Measurements from ENCODE around the gene GBF1. TPM values are rescaled to one million over a fixed set of nuclear protein-coding genes. Genes with fewer than 3 reads are reported as not detected.

Gene GBF1
- total RNA-seq, 6 experiments from 2014 or later: 22.6 to 27.2 (median 23.7) TPM

DNA sequence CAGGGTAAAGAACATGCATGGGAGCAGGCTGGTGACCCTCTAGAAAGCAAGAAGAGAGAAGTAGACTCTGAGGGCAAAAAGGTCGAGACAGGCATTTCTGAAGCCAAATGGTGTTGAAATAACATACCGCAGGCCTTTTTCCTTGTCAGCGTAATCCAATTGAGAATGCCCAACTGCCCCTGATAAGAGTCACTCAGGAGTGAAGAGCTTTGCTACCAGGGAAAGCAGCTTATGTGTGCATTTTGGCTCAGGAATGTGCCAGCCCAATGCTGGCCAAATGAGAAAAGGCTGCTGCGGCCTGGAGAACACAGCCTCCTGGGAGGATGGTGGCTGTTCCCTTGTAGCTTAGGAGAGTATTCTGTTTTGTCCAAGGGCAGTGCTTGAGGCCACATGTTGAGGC is 88.8 kb downstream of the GBF1 start:
- peak in 2 of 4 donors; percentile 19 to 49 for ATAC-seq
- Histone ChIP-seq H3K36me3 (peaks cover 0 to 2% (median 0%) of the 10 kb centered on the region in 4 donors), H3K27me3 (no peaks in the 10 kb centered on the region), H3K4me1 (no peaks in the 10 kb centered on the region), H3K4me3 (no peak overlapping the region), H3K27ac (no peak overlapping the region), H3K9me3 (no peaks in the 10 kb centered on the region)
- WGBS (ENCODE audit: insufficient coverage, low coverage, low lambda C conversion rate, missing lambda C conversion rate): 62% methylated on average over 4 of the region's 4 CpGs
- no peak for TF ChIP-seq CTCF (IDR thresholded peaks at IDR 0.05)
- intact Hi-C loops (cut with DNase I): no loop called here
- no peak for DNase-seq

GRCh38 chr10:102335184-102335583 is 89.9 kb downstream of the GBF1 start:
- DNase-seq (no peak), ATAC-seq (no peak)
- 100% methylated on average over 2 of the region's 3 CpGs for WGBS (ENCODE audit: insufficient coverage, low coverage, low lambda C conversion rate, missing lambda C conversion rate)
- Histone ChIP-seq H3K36me3 (peaks cover 0 to 2% (median 0%) of the 10 kb centered on the region in 4 donors), H3K27ac (no peak overlapping the region), H3K9me3 (no peaks in the 10 kb centered on the region), H3K27me3 (no peaks in the 10 kb centered on the region), H3K4me3 (no peak overlapping the region), H3K4me1 (no peaks in the 10 kb centered on the region)
- no peak for TF ChIP-seq POLR2A (IDR thresholded peaks at IDR 0.05)
- no peak for TF ChIP-seq CTCF (IDR thresholded peaks at IDR 0.05)
- intact Hi-C loops (cut with DNase I): no loop called here

DNA sequence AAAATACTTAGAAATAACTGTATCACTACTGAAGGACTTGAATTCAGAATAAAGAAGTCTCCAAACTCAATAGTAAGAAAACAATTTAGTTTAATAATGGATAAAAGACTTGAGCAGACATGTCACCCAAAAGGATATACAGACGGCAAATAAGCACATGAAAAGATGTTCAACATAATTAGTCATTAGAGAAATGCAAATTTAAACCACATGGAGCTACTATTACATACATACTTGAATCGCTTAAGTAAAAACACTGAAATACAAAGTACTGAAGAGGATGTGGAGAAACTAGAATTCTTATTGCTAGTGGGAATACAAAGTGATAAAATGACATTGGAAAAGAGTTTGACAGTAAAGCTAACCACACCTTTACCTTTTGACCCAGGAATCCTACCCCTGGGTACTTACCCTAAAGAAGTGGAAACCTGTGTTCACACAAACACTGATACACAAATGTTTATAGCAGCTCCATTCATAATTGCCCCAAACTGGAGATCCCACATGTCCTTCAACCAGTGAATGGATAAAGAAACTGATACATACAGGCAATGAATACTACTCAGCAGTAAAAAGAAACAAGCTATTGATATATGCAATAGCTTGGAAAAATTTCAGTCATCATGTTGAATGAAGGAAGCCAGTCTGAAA is 95.8 kb downstream of the GBF1 start:
- WGBS (ENCODE audit: insufficient coverage, low coverage, low lambda C conversion rate, missing lambda C conversion rate): 94% methylated on average over 2 of the region's 2 CpGs
- no peak for ATAC-seq
- TF ChIP-seq POLR2A (IDR thresholded peaks at IDR 0.05) (no peak), CTCF (IDR thresholded peaks at IDR 0.05) (no peak)

GRCh38 chr10:102342458-102342857 is 97.1 kb downstream of the GBF1 start:
- DNase-seq (no peak), ATAC-seq (no peak)
- Histone ChIP-seq H3K27me3 (no peaks in the 10 kb centered on the region), H3K27ac (no peak overlapping the region), H3K4me3 (no peak overlapping the region), H3K4me1 (no peaks in the 10 kb centered on the region), H3K36me3 (peaks cover 0 to 19% (median 3%) of the 10 kb centered on the region in 4 donors), H3K9me3 (no peaks in the 10 kb centered on the region)
- TF ChIP-seq CTCF (IDR thresholded peaks at IDR 0.05) (no peak), POLR2A (IDR thresholded peaks at IDR 0.05) (no peak)
- intact Hi-C loops (cut with DNase I): no loop called here
- WGBS (ENCODE audit: insufficient coverage, low coverage, low lambda C conversion rate, missing lambda C conversion rate): 77% methylated on average over 2 of the region's 2 CpGs

More for the DNA sequence above, 95.8 kb downstream of the GBF1 start:
- intact Hi-C loops (cut with DNase I): no loop called here
- DNase-seq: no peak
- Histone ChIP-seq H3K27me3 (no peaks in the 10 kb centered on the region), H3K4me3 (no peak overlapping the region), H3K36me3 (peaks cover 0 to 13% (median 3%) of the 10 kb centered on the region in 4 donors), H3K9me3 (no peaks in the 10 kb centered on the region), H3K27ac (no peak overlapping the region), H3K4me1 (no peaks in the 10 kb centered on the region)

Data from right lobe of liver (tissue), 6 donors.